ENCODE measurements around the gene OVCH1.
"Not testable (repeated sequence)": the region's sequence is repeated elsewhere in the genome, so short reads cannot be mapped to it uniquely, and the experiment has no call there.

Gene OVCH1

GRCh38 chr12:29447285-29447975 lies 50.1 kb downstream of the OVCH1 start:
- TF ChIP-seq Cebpa-rat (IDR thresholded peaks at IDR 0.05), result no peak
- H3K4me1 ChIP-seq, result no peaks in the 10 kb centered on the region
- no peak overlapping the region for H3K4me3 ChIP-seq
- H3K27ac ChIP-seq, result no peak overlapping the region
- no peaks in the 10 kb centered on the region for H3K27me3 ChIP-seq
- H3K36me3 ChIP-seq, result no peaks in the 10 kb centered on the region
- H3K9ac ChIP-seq, result no peak overlapping the region
- H3K4me2 ChIP-seq, result no peak overlapping the region
- no peaks in the 10 kb centered on the region for H3K9me3 ChIP-seq
- H4K20me1 ChIP-seq, result no peaks in the 10 kb centered on the region

GRCh38 chr12:29439506-29439905 lies 58.0 kb downstream of the OVCH1 start:
- H3K4me1 ChIP-seq, result no peaks in the 10 kb centered on the region
- no peak for TF ChIP-seq Cebpa-rat (IDR thresholded peaks at IDR 0.05)
- no peak overlapping the region for H3K4me2 ChIP-seq
- no peaks in the 10 kb centered on the region for H4K20me1 ChIP-seq
- H3K27me3 ChIP-seq, result no peaks in the 10 kb centered on the region
- H3K36me3 ChIP-seq, result no peaks in the 10 kb centered on the region
- H3K4me3 ChIP-seq, result no peak overlapping the region
- H3K9ac ChIP-seq, result no peak overlapping the region
- H3K9me3 ChIP-seq, result peaks cover 8% of the 10 kb centered on the region; the same call in 1 of the 2 replicates
- no peak overlapping the region for H3K27ac ChIP-seq

- H3K4me3 ChIP-seq, result no peak overlapping the region
- H3K4me1 ChIP-seq, result no peaks in the 10 kb centered on the region
- no peak overlapping the region for H3K9ac ChIP-seq
- H4K20me1 ChIP-seq, result no peaks in the 10 kb centered on the region
- H3K9me3 ChIP-seq, result peaks cover 8% of the 10 kb centered on the region; the same call in 1 of the 2 replicates
- no peaks in the 10 kb centered on the region for H3K36me3 ChIP-seq
- no peak overlapping the region for H3K4me2 ChIP-seq
- no peak overlapping the region for H3K27ac ChIP-seq
- no peak for TF ChIP-seq Cebpa-rat (IDR thresholded peaks at IDR 0.05)
- H3K27me3 ChIP-seq, result no peaks in the 10 kb centered on the region
These were observed 58.6 kb downstream of the OVCH1 start for GRCh38 chr12:29438752-29439408.

GRCh38 chr12:29437575-29437974 lies 59.9 kb downstream of the OVCH1 start:
- Histone ChIP-seq H3K4me3 (no peak overlapping the region), H3K36me3 (no peaks in the 10 kb centered on the region), H4K20me1 (no peaks in the 10 kb centered on the region), H3K9ac (no peak overlapping the region), H3K27ac (no peak overlapping the region), H3K4me1 (no peaks in the 10 kb centered on the region), H3K4me2 (no peak overlapping the region), H3K9me3 (peaks cover 8% of the 10 kb centered on the region; the same call in 1 of the 2 replicates), H3K27me3 (no peaks in the 10 kb centered on the region)
- TF ChIP-seq Cebpa-rat (IDR thresholded peaks at IDR 0.05), result no peak

GRCh38 chr12:29436815-29437214 lies 60.7 kb downstream of the OVCH1 start:
- not testable (repeated sequence) for H3K9ac ChIP-seq, H4K20me1 ChIP-seq, H3K27ac ChIP-seq, H3K27me3 ChIP-seq, H3K4me1 ChIP-seq, H3K4me3 ChIP-seq, H3K9me3 ChIP-seq, H3K4me2 ChIP-seq, H3K36me3 ChIP-seq

GRCh38 chr12:29431513-29431912 lies 66.0 kb downstream of the OVCH1 start:
- Histone ChIP-seq H3K9ac (no peak overlapping the region), H3K27me3 (no peaks in the 10 kb centered on the region), H3K9me3 (0 out of 2 replicates have a peak, but pooled peaks cover 1% of the 10 kb centered on the region), H4K20me1 (no peaks in the 10 kb centered on the region), H3K4me2 (no peak overlapping the region), H3K27ac (no peak overlapping the region), H3K4me1 (no peaks in the 10 kb centered on the region), H3K4me3 (no peak overlapping the region), H3K36me3 (no peaks in the 10 kb centered on the region)
- TF ChIP-seq Cebpa-rat (IDR thresholded peaks at IDR 0.05), result no peak

GRCh38 chr12:29430716-29431044 lies 66.8 kb downstream of the OVCH1 start:
- Histone ChIP-seq H3K4me3 (no peak overlapping the region), H3K4me1 (no peaks in the 10 kb centered on the region), H3K9ac (no peak overlapping the region), H3K27ac (no peak overlapping the region), H3K27me3 (no peaks in the 10 kb centered on the region), H3K9me3 (no peaks in the 10 kb centered on the region), H3K4me2 (no peak overlapping the region), H3K36me3 (no peaks in the 10 kb centered on the region), H4K20me1 (no peaks in the 10 kb centered on the region)
- no peak for TF ChIP-seq Cebpa-rat (IDR thresholded peaks at IDR 0.05)

- Histone ChIP-seq H3K4me1 (no peaks in the 10 kb centered on the region), H3K4me2 (no peak overlapping the region)
These were observed 67.3 kb downstream of the OVCH1 start for GRCh38 chr12:29429999-29430715.

GRCh38 chr12:29428633-29429032 lies 68.9 kb downstream of the OVCH1 start:
- no peak overlapping the region for H3K9ac ChIP-seq
- H3K4me1 ChIP-seq, result no peaks in the 10 kb centered on the region
- H3K27ac ChIP-seq, result no peak overlapping the region
- no peaks in the 10 kb centered on the region for H4K20me1 ChIP-seq
- TF ChIP-seq Cebpa-rat (IDR thresholded peaks at IDR 0.05), result no peak
- H3K4me2 ChIP-seq, result no peak overlapping the region
- no peaks in the 10 kb centered on the region for H3K27me3 ChIP-seq
- no peak overlapping the region for H3K4me3 ChIP-seq
- H3K9me3 ChIP-seq, result no peaks in the 10 kb centered on the region
- H3K36me3 ChIP-seq, result no peaks in the 10 kb centered on the region

More at GRCh38 chr12:29429999-29430715, 67.3 kb downstream of the OVCH1 start:
- H3K27ac ChIP-seq, result no peak overlapping the region
- no peaks in the 10 kb centered on the region for H4K20me1 ChIP-seq
- no peaks in the 10 kb centered on the region for H3K9me3 ChIP-seq
- no peak for TF ChIP-seq Cebpa-rat (IDR thresholded peaks at IDR 0.05)
- H3K4me3 ChIP-seq, result no peak overlapping the region
- no peaks in the 10 kb centered on the region for H3K27me3 ChIP-seq
- no peak overlapping the region for H3K9ac ChIP-seq
- H3K36me3 ChIP-seq, result no peaks in the 10 kb centered on the region

- Histone ChIP-seq H3K4me3 (no peak overlapping the region), H3K9ac (no peak overlapping the region), H4K20me1 (no peaks in the 10 kb centered on the region), H3K9me3 (no peaks in the 10 kb centered on the region), H3K4me2 (no peak overlapping the region), H3K36me3 (no peaks in the 10 kb centered on the region), H3K4me1 (no peaks in the 10 kb centered on the region), H3K27ac (no peak overlapping the region), H3K27me3 (no peaks in the 10 kb centered on the region)
- no peak for TF ChIP-seq Cebpa-rat (IDR thresholded peaks at IDR 0.05)
These were observed 69.5 kb downstream of the OVCH1 start for GRCh38 chr12:29427964-29428363.

All from BLaER1 (cell line).